H1 (cell line): ENCODE measurements around the gene BHMT. TPM values are rescaled to one million over a fixed set of nuclear protein-coding genes. Genes with fewer than 3 reads are reported as not detected.

ENCODE experiments used
- CTCF ChIA-PET: fragments of 300-600 bp; sonication (Branson Sonifier 250); formaldehyde crosslinking; loops from one replicate; lab custom pipeline; 2021; ENCODE audit not compliant: partially characterized antibody; lab: Charles Lee
- POLR2A ChIA-PET: fragments of 300-600 bp; sonication (Branson Sonifier 250); formaldehyde crosslinking; loops from one replicate; lab custom pipeline; 2021; ENCODE audit warnings: inconsistent platforms; ENCODE audit not compliant: partially characterized antibody; lab: Charles Lee
- DNase-seq, 2 experiments: peaks; one replicate each; pipeline versions ENCODE4 v3.0.0 to v3.0.0-alpha.2; 2010 to 2022; ENCODE audit warnings: low spot score in 2 of 2, low read depth in 1 of 2, mixed read lengths in 1 of 2
- FAIRE-seq: peaks from 2 replicates; lab custom pipeline; 2011; peaks lifted over from hg19 to GRCh38; lab: Jason Lieb, UNC
- H2AFZ ChIP-seq: 2 replicates; pipeline ENCODE4 v1.8.1; 2012; ENCODE audit warnings: low read length, inconsistent platforms
- H2AK5ac ChIP-seq: 2 replicates; pipeline ENCODE4 v1.6.1; 2013; ENCODE audit warnings: low read depth, low read length
- H2BK120ac ChIP-seq: replicated peaks from 2 replicates; pipeline ENCODE3; 2013; ENCODE audit warnings: low read depth, low read length, inconsistent platforms
- H2BK12ac ChIP-seq: 2 replicates; pipeline ENCODE4 v1.6.1; 2013; ENCODE audit warnings: low read depth, low read length
- H2BK15ac ChIP-seq: 2 replicates; pipeline ENCODE4 v1.6.1; 2013; ENCODE audit warnings: low read length
- H2BK20ac ChIP-seq: 2 replicates; pipeline ENCODE4 v1.6.1; 2013; ENCODE audit warnings: low read length
- H2BK5ac ChIP-seq: 2 replicates; pipeline ENCODE4 v1.6.1; 2013; ENCODE audit warnings: low read depth, low read length
- H3K14ac ChIP-seq: 2 replicates; pipeline ENCODE4 v1.6.1; 2013; ENCODE audit warnings: inconsistent platforms; ENCODE audit not compliant: insufficient read length
- H3K18ac ChIP-seq: 2 replicates; pipeline ENCODE4 v1.6.1; 2013; ENCODE audit warnings: low read length; ENCODE audit errors: extremely low read depth
- H3K23ac ChIP-seq: 2 replicates; pipeline ENCODE4 v1.6.1; 2013; ENCODE audit warnings: inconsistent platforms; ENCODE audit not compliant: insufficient read length
- H3K23me2 ChIP-seq: 2 replicates; pipeline ENCODE4 v1.6.1; 2013; ENCODE audit warnings: low read depth, low read length
- H3K27ac ChIP-seq: 2 replicates; pipeline ENCODE4 v1.6.1; 2011; ENCODE audit warnings: low read depth, low read length, inconsistent platforms
- H3K27me3 ChIP-seq, 4 experiments: replicated peaks in 1 of 4; 1 replicate in 1 of 4; 2 replicates in 3 of 4; pipeline versions ENCODE4 v1.6.1 to v1.8.1; 2011 to 2013; ENCODE audit warnings: low read length in 3 of 4, mild to moderate bottlenecking in 3 of 4, inconsistent platforms in 2 of 4, mixed read lengths in 2 of 4, moderate library complexity in 1 of 4; ENCODE audit not compliant: control insufficient read depth in 3 of 4, insufficient read depth in 3 of 4; ENCODE audit errors: extremely low read depth in 1 of 4
- H3K36me3 ChIP-seq, 4 experiments: 2 replicates each; pipeline versions ENCODE4 v1.6.1 to v1.8.1; 2011 to 2013; ENCODE audit warnings: mild to moderate bottlenecking in 4 of 4, low read length in 3 of 4, moderate library complexity in 2 of 4, control low read depth in 1 of 4, inconsistent platforms in 1 of 4; ENCODE audit not compliant: insufficient read depth in 4 of 4, control insufficient read depth in 2 of 4
- H3K4ac ChIP-seq: replicated peaks from 2 replicates; pipeline ENCODE3; 2013; ENCODE audit warnings: low read length, low read depth, mixed read lengths, inconsistent platforms; ENCODE audit not compliant: insufficient read length
- H3K4me1 ChIP-seq, 4 experiments: replicated peaks in 1 of 4; 1 replicate in 1 of 4; 2 replicates in 3 of 4; pipeline versions ENCODE4 v1.6.1 to v1.8.1; 2011 to 2013; ENCODE audit warnings: low read length in 3 of 4, inconsistent platforms in 2 of 4, mixed read lengths in 1 of 4; ENCODE audit not compliant: insufficient read depth in 4 of 4, control insufficient read depth in 3 of 4
- H3K4me2 ChIP-seq, 2 experiments: 2 replicates each; pipeline versions ENCODE4 v1.6.1 to v1.8.1; 2011 to 2013; ENCODE audit warnings: low read depth in 2 of 2, low read length in 2 of 2, control low read depth in 1 of 2, inconsistent platforms in 1 of 2, mild to moderate bottlenecking in 1 of 2; ENCODE audit not compliant: insufficient read depth in 1 of 2
- H3K4me3 ChIP-seq, 4 experiments: fragments of 200-600, 300-600 bp in 1 of 4; sonication (generic), shearing (Covaris generic), sonication (Bioruptor Twin) in 1 of 4; 2 replicates each; pipeline versions ENCODE4 v1.5.1 to v1.8.1; 2011 to 2016; ENCODE audit warnings: low read length in 4 of 4, low read depth in 3 of 4, control low read depth in 2 of 4, inconsistent platforms in 2 of 4, mild to moderate bottlenecking in 2 of 4, mixed read lengths in 1 of 4, moderate library complexity in 1 of 4; ENCODE audit not compliant: insufficient read depth in 2 of 4; ENCODE audit errors: extremely low read depth in 1 of 4
- H3K56ac ChIP-seq: replicated peaks from 2 replicates; pipeline ENCODE3; 2013; ENCODE audit warnings: low read depth, mild to moderate bottlenecking, mixed read lengths, low read length, inconsistent platforms; ENCODE audit not compliant: insufficient read length
- H3K79me1 ChIP-seq: 2 replicates; pipeline ENCODE4 v1.6.1; 2013; ENCODE audit warnings: low read depth, low read length, control low read depth
- H3K79me2 ChIP-seq, 2 experiments: 2 replicates each; pipeline versions ENCODE4 v1.6.1 to v1.8.1; 2012 to 2013; ENCODE audit warnings: low read length in 2 of 2, mild to moderate bottlenecking in 2 of 2, inconsistent platforms in 1 of 2; ENCODE audit not compliant: insufficient read depth in 2 of 2, control insufficient read depth in 1 of 2
- H3K9ac ChIP-seq, 4 experiments: replicated peaks in 1 of 4; 1 replicate in 1 of 4; 2 replicates in 3 of 4; pipeline versions ENCODE4 v1.6.1 to v1.8.1; 2011 to 2013; ENCODE audit warnings: low read depth in 3 of 4, low read length in 3 of 4, control low read depth in 2 of 4, mild to moderate bottlenecking in 2 of 4, moderate library complexity in 2 of 4, inconsistent platforms in 1 of 4; ENCODE audit errors: extremely low read depth in 1 of 4
- H3K9me3 ChIP-seq, 2 experiments: 2 replicates each; pipeline versions ENCODE4 v1.6.1 to v1.8.1; 2012 to 2013; ENCODE audit warnings: mild to moderate bottlenecking in 2 of 2, moderate library complexity in 2 of 2, control low read depth in 1 of 2, inconsistent platforms in 1 of 2, low read depth in 1 of 2, low read length in 1 of 2, mixed read lengths in 1 of 2; ENCODE audit not compliant: insufficient read depth in 2 of 2
- H4K20me1 ChIP-seq, 2 experiments: replicated peaks in 1 of 2; 2 replicates each; pipeline versions ENCODE3 to v1.8.1; 2011 to 2013; ENCODE audit warnings: inconsistent platforms in 2 of 2, low read length in 2 of 2, mild to moderate bottlenecking in 1 of 2; ENCODE audit not compliant: insufficient read depth in 2 of 2, control insufficient read depth in 1 of 2
- H4K5ac ChIP-seq: 2 replicates; pipeline ENCODE4 v1.6.1; 2013; ENCODE audit warnings: low read length, low read depth, mixed read lengths, inconsistent platforms; ENCODE audit not compliant: insufficient read length
- H4K8ac ChIP-seq: 2 replicates; pipeline ENCODE4 v1.8.0; 2013; ENCODE audit warnings: mild to moderate bottlenecking, moderate library complexity, low read length, inconsistent platforms; ENCODE audit not compliant: insufficient read depth; ENCODE audit errors: extremely low read depth
- H4K91ac ChIP-seq: replicated peaks from 2 replicates; pipeline ENCODE3; 2013; ENCODE audit warnings: low read length, mixed read lengths, inconsistent platforms; ENCODE audit not compliant: insufficient read length
- ATF3 ChIP-seq: IDR thresholded peaks from 2 replicates; pipeline ENCODE4 v1.6.1; 2011; ENCODE audit warnings: low read depth, mild to moderate bottlenecking, low read length; ENCODE audit not compliant: insufficient read depth
- BACH1 ChIP-seq: IDR thresholded peaks from 2 replicates; pipeline ENCODE4 v1.6.1; 2012; ENCODE audit warnings: low read length, improper control_type of control experiment
- BCL11A ChIP-seq, 2 experiments: IDR thresholded peaks; one replicate each; pipeline ENCODE4 v1.6.1; 2011; ENCODE audit warnings: low read depth in 2 of 2, low read length in 2 of 2, mild to moderate bottlenecking in 2 of 2
- CBX5 ChIP-seq: fragments of 300-800, 300-1000 bp; sonication (generic); IDR thresholded peaks from 2 replicates; pipeline ENCODE4 v1.7.1; 2016; ENCODE audit warnings: antibody characterized with exemption, low read length, low read depth
- CEBPB ChIP-seq: IDR thresholded peaks from 2 replicates; pipeline ENCODE4 v1.6.1; 2012; ENCODE audit warnings: low read depth, low read length
- CTBP2 ChIP-seq: IDR thresholded peaks from 2 replicates; pipeline ENCODE4 v1.7.0; 2011; ENCODE audit warnings: borderline replicate concordance, mild to moderate bottlenecking, moderate library complexity, mixed read lengths, low read length; ENCODE audit not compliant: insufficient read depth, insufficient read length
- FOSL1 ChIP-seq: IDR thresholded peaks from 2 replicates; pipeline ENCODE4 v1.6.1; 2011; ENCODE audit warnings: mild to moderate bottlenecking, low read depth, low read length, moderate library complexity; ENCODE audit not compliant: insufficient read depth
- HDAC6 ChIP-seq: IDR thresholded peaks from one replicate; pipeline ENCODE4 v1.7.1; 2012; ENCODE audit warnings: low read depth, mild to moderate bottlenecking, inconsistent platforms, low read length, moderate library complexity
- KDM1A ChIP-seq: fragments of 200-600, 300-600 bp; sonication (generic); IDR thresholded peaks from 2 replicates; pipeline ENCODE4 v1.7.1; 2016; ENCODE audit warnings: mild to moderate bottlenecking, low read length, borderline replicate concordance
- RAD21 ChIP-seq, 2 experiments: IDR thresholded peaks in 1 of 2; conservative IDR thresholded peaks in 1 of 2; 2 replicates each; pipeline ENCODE4 v1.6.1; 2011; ENCODE audit warnings: low read depth in 2 of 2, low read length in 2 of 2, improper control_type of control experiment in 1 of 2, inconsistent platforms in 1 of 2, mild to moderate bottlenecking in 1 of 2, moderate library complexity in 1 of 2
- SIRT6 ChIP-seq: IDR thresholded peaks from one replicate; pipeline ENCODE4 v1.7.1; 2012; ENCODE audit warnings: low read length, inconsistent platforms
- TAF7 ChIP-seq: optimal IDR thresholded peaks from 2 replicates; pipeline ENCODE3; 2011; ENCODE audit warnings: low read depth, mild to moderate bottlenecking, inconsistent platforms, low read length, moderate library complexity, borderline replicate concordance
- TBP ChIP-seq: IDR thresholded peaks from 2 replicates; pipeline ENCODE4 v1.6.1; 2011; ENCODE audit warnings: low read depth, low read length, improper control_type of control experiment
- polyA plus RNA-seq, 7 experiments: library from polyadenylated mRNA; depleted of rRNA in 3 of 7; stranded (reverse) in 5 of 7; unstranded in 2 of 7; fragments of >200 nt in 5 of 7; fragments of 200-250 nt in 2 of 7; gene quantifications; 1 replicate in 5 of 7; 2 replicates in 1 of 7; 4 replicates in 1 of 7; pipeline versions ENCODE4 v1.2.1 to v1.2.3, GENCODE V29; 2011 to 2013; ENCODE audit warnings: missing spikeins in 2 of 7, mixed read lengths in 2 of 7
- total RNA-seq: library from RNA; stranded (reverse); fragmentation: NEBNext Ultra II Directional; extraction: Animal tissue kit (Norgen Biotek cat#: 25700); gene quantifications from 2 replicates; pipeline ENCODE4 v1.2.1, GENCODE V29; 2021
- TF ChIP-seq, protein P1 (sequence below): IDR thresholded peaks from 2 replicates; pipeline ENCODE4 v1.6.1; 2012; ENCODE audit warnings: inconsistent platforms

Gene BHMT
- total and polyA plus RNA-seq, 2 of the 8 experiments (the other 6 are each of a cell fraction or from before 2014, with no cell fraction given) = 0.54 to 1.6 TPM

- Histone ChIP-seq H3K18ac (no peak overlapping the region), H3K27ac (no peak overlapping the region), H3K79me2 (no peaks in the 10 kb centered on the region), H3K23me2 (no peaks in the 10 kb centered on the region), H2AFZ (no peak overlapping the region), H3K79me1 (no peaks in the 10 kb centered on the region), H3K36me3 (no peaks in the 10 kb centered on the region), H2BK120ac (no peak overlapping the region), H2AK5ac (no peak overlapping the region), H2BK5ac (no peak overlapping the region), H2BK12ac (no peak overlapping the region), H3K4me2 (no peak overlapping the region), H3K23ac (no peak overlapping the region), H3K4me3 (no peak overlapping the region), H3K9me3 (no peaks in the 10 kb centered on the region), H3K56ac (no peak overlapping the region), H3K9ac (no peak overlapping the region), H3K14ac (no peak overlapping the region), H2BK15ac (no peak overlapping the region), H2BK20ac (no peak overlapping the region), H3K4me1 (no peaks in the 10 kb centered on the region), H4K5ac (no peak overlapping the region), H4K20me1 (no peaks in the 10 kb centered on the region), H4K8ac (no peak overlapping the region), H3K4ac (no peak overlapping the region), H4K91ac (no peak overlapping the region), H3K27me3 (no peaks in the 10 kb centered on the region)
- FAIRE-seq (no peak), DNase-seq (no peak)
- ChIA-PET POLR2A (no interaction called here), CTCF (interaction anchor here (1.2 to 4.2 kb wide), 5 partner anchors 10 to 308 kb away, joined by 3 to 13 read pairs (median 4); no protein-coding TSS in a partner anchor)
- no peak for TF ChIP-seq CTBP2
- no peak for TF ChIP-seq SIRT6
- TF ChIP-seq CBX5 = no peak
- TF ChIP-seq, protein P1, sequence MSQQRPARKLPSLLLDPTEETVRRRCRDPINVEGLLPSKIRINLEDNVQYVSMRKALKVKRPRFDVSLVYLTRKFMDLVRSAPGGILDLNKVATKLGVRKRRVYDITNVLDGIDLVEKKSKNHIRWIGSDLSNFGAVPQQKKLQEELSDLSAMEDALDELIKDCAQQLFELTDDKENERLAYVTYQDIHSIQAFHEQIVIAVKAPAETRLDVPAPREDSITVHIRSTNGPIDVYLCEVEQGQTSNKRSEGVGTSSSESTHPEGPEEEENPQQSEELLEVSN = no peak
- no peak for TF ChIP-seq TAF7
- TF ChIP-seq ATF3 = no peak
- TF ChIP-seq BCL11A (IDR thresholded peaks at IDR 0.05; ENCODE audit: low read depth in 2 of 2, low read length in 2 of 2) = no peak
- no peak for TF ChIP-seq HDAC6
- no peak for TF ChIP-seq KDM1A
- TF ChIP-seq TBP = no peak
- no peak for TF ChIP-seq FOSL1
- TF ChIP-seq RAD21 (IDR thresholded peaks at IDR 0.05 in 1 of 2, conservative IDR thresholded peaks at IDR 0.05 in 1 of 2; ENCODE audit: low read depth in 2 of 2, low read length in 2 of 2) = no peak
- no peak for TF ChIP-seq BACH1
- TF ChIP-seq CEBPB = no peak
Observed at GRCh38 chr5:79122973-79123372, 11.4 kb downstream of the BHMT start.
